Effector memory CD4-positive, alpha-beta T cell (primary cell): ENCODE results near the gene ENOPH1.

Experiments used
- DNase-seq, 3 donors: peaks; one replicate each; pipeline ENCODE4 v3.0.0-alpha.2; 2020
- H3K27ac ChIP-seq: 2 replicates; pipeline ENCODE4 v1.7.0; 2013; ENCODE audit warnings: mild to moderate bottlenecking, low read length, moderate library complexity; ENCODE audit not compliant: insufficient read depth, poor library complexity, severe bottlenecking
- H3K27me3 ChIP-seq: replicated peaks from 2 replicates; pipeline ENCODE4 v1.7.0; 2013; ENCODE audit warnings: mild to moderate bottlenecking, low read length; ENCODE audit not compliant: insufficient read depth, control insufficient read depth, poor library complexity, severe bottlenecking
- H3K36me3 ChIP-seq: 2 replicates; pipeline ENCODE4 v1.7.0; 2013; ENCODE audit warnings: mild to moderate bottlenecking, low read length, moderate library complexity; ENCODE audit not compliant: control insufficient read depth, insufficient read depth
- H3K4me1 ChIP-seq: 2 replicates; pipeline ENCODE4 v1.7.0; 2013; ENCODE audit warnings: low read length, mild to moderate bottlenecking; ENCODE audit not compliant: control insufficient read depth, insufficient read depth, poor library complexity, severe bottlenecking
- H3K4me3 ChIP-seq: 2 replicates; pipeline ENCODE4 v1.7.0; 2013; ENCODE audit warnings: low read length, low read depth, mild to moderate bottlenecking; ENCODE audit not compliant: insufficient read depth, poor library complexity, severe bottlenecking
- H3K9me3 ChIP-seq: 2 replicates; pipeline ENCODE4 v1.7.0; 2013; ENCODE audit warnings: mild to moderate bottlenecking, low read length, moderate library complexity; ENCODE audit not compliant: control insufficient read depth

ENOPH1 gene

GRCh38 chr4:82482387-82482786, 52.0 kb downstream of the ENOPH1 start:
- H3K36me3 ChIP-seq = no peaks in the 10 kb centered on the region
- no peaks in the 10 kb centered on the region for H3K4me1 ChIP-seq
- no peaks in the 10 kb centered on the region for H3K9me3 ChIP-seq
- DNase-seq = no peak
- H3K4me3 ChIP-seq = no peak overlapping the region
- no peaks in the 10 kb centered on the region for H3K27me3 ChIP-seq
- H3K27ac ChIP-seq = no peak overlapping the region

GRCh38 chr4:82484996-82485783, 54.8 kb downstream of the ENOPH1 start:
- Histone ChIP-seq H3K9me3 (no peaks in the 10 kb centered on the region), H3K4me1 (no peaks in the 10 kb centered on the region), H3K4me3 (no peak overlapping the region), H3K27ac (no peak overlapping the region), H3K36me3 (no peaks in the 10 kb centered on the region), H3K27me3 (no peaks in the 10 kb centered on the region)
- DNase-seq = no peak

- no peaks in the 10 kb centered on the region for H3K36me3 ChIP-seq
- no peaks in the 10 kb centered on the region for H3K9me3 ChIP-seq
- H3K27me3 ChIP-seq = no peaks in the 10 kb centered on the region
- no peak overlapping the region for H3K4me3 ChIP-seq
- H3K4me1 ChIP-seq = no peaks in the 10 kb centered on the region
- no peak overlapping the region for H3K27ac ChIP-seq
- no peak for DNase-seq
These were observed 58.7 kb downstream of the ENOPH1 start for GRCh38 chr4:82489076-82489475.

GRCh38 chr4:82489987-82490386, 59.6 kb downstream of the ENOPH1 start:
- Histone ChIP-seq H3K4me3 (no peak overlapping the region), H3K9me3 (no peaks in the 10 kb centered on the region), H3K27me3 (no peaks in the 10 kb centered on the region), H3K36me3 (no peaks in the 10 kb centered on the region), H3K27ac (no peak overlapping the region), H3K4me1 (no peaks in the 10 kb centered on the region)
- no peak for DNase-seq

GRCh38 chr4:82491251-82491960, 61.0 kb downstream of the ENOPH1 start:
- no peaks in the 10 kb centered on the region for H3K36me3 ChIP-seq
- H3K4me1 ChIP-seq = no peaks in the 10 kb centered on the region
- no peak overlapping the region for H3K27ac ChIP-seq
- no peaks in the 10 kb centered on the region for H3K9me3 ChIP-seq
- no peak overlapping the region for H3K4me3 ChIP-seq
- H3K27me3 ChIP-seq = no peaks in the 10 kb centered on the region
- no peak for DNase-seq

- Histone ChIP-seq H3K4me1 (no peaks in the 10 kb centered on the region), H3K9me3 (no peaks in the 10 kb centered on the region), H3K27ac (no peak overlapping the region), H3K36me3 (no peaks in the 10 kb centered on the region), H3K4me3 (no peak overlapping the region), H3K27me3 (no peaks in the 10 kb centered on the region)
- DNase-seq = no peak
These were observed 63.5 kb downstream of the ENOPH1 start for GRCh38 chr4:82493721-82494425.

- Histone ChIP-seq H3K4me1 (no peaks in the 10 kb centered on the region), H3K27ac (no peak overlapping the region), H3K27me3 (no peaks in the 10 kb centered on the region), H3K36me3 (no peaks in the 10 kb centered on the region), H3K4me3 (no peak overlapping the region), H3K9me3 (no peaks in the 10 kb centered on the region)
- no peak for DNase-seq
These were observed 65.3 kb downstream of the ENOPH1 start for GRCh38 chr4:82495666-82496065.

GRCh38 chr4:82496349-82496748, 66.0 kb downstream of the ENOPH1 start:
- Histone ChIP-seq H3K4me3 (no peak overlapping the region), H3K9me3 (no peaks in the 10 kb centered on the region), H3K4me1 (no peaks in the 10 kb centered on the region), H3K27me3 (no peaks in the 10 kb centered on the region), H3K27ac (no peak overlapping the region), H3K36me3 (no peaks in the 10 kb centered on the region)
- no peak for DNase-seq

- Histone ChIP-seq H3K4me1 (no peaks in the 10 kb centered on the region), H3K27ac (no peak overlapping the region), H3K4me3 (no peak overlapping the region), H3K36me3 (no peaks in the 10 kb centered on the region), H3K27me3 (no peaks in the 10 kb centered on the region), H3K9me3 (no peaks in the 10 kb centered on the region)
- DNase-seq = no peak
These were observed 69.5 kb downstream of the ENOPH1 start for GRCh38 chr4:82499738-82500434.
